Measurements from ENCODE around the gene SESN1. TPM values are rescaled to one million over a fixed set of nuclear protein-coding genes. Genes with fewer than 3 reads are reported as not detected.

The SESN1 gene
- polyA plus RNA-seq, 1 experiment = 9.1 TPM

- CTCF ChIA-PET = interaction anchor here (1.0 to 1.5 kb wide), 2 partner anchors 7 to 12 kb away, joined by 3 to 4 read pairs; no protein-coding TSS in a partner anchor
- POLR2A ChIA-PET = no interaction called here
- Histone ChIP-seq H3K27me3 (ENCODE audit: control insufficient read depth, insufficient read depth, low read length) (no peaks in the 10 kb centered on the region), H3K36me3 (ENCODE audit: control insufficient read depth, insufficient read depth, low read length) (no peaks in the 10 kb centered on the region), H3K4me3 (ENCODE audit: low read depth, low read length) (no peak overlapping the region)
- no peak for DNase-seq (ENCODE audit: low read depth)
- TF ChIP-seq, protein P1, sequence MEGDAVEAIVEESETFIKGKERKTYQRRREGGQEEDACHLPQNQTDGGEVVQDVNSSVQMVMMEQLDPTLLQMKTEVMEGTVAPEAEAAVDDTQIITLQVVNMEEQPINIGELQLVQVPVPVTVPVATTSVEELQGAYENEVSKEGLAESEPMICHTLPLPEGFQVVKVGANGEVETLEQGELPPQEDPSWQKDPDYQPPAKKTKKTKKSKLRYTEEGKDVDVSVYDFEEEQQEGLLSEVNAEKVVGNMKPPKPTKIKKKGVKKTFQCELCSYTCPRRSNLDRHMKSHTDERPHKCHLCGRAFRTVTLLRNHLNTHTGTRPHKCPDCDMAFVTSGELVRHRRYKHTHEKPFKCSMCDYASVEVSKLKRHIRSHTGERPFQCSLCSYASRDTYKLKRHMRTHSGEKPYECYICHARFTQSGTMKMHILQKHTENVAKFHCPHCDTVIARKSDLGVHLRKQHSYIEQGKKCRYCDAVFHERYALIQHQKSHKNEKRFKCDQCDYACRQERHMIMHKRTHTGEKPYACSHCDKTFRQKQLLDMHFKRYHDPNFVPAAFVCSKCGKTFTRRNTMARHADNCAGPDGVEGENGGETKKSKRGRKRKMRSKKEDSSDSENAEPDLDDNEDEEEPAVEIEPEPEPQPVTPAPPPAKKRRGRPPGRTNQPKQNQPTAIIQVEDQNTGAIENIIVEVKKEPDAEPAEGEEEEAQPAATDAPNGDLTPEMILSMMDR (IDR thresholded peaks at IDR 0.05; ENCODE audit: insufficient read depth, low read depth, low read length) = no peak
Measured at GRCh38 chr6:109051301-109052017, 43.2 kb downstream of the SESN1 start.

DNA sequence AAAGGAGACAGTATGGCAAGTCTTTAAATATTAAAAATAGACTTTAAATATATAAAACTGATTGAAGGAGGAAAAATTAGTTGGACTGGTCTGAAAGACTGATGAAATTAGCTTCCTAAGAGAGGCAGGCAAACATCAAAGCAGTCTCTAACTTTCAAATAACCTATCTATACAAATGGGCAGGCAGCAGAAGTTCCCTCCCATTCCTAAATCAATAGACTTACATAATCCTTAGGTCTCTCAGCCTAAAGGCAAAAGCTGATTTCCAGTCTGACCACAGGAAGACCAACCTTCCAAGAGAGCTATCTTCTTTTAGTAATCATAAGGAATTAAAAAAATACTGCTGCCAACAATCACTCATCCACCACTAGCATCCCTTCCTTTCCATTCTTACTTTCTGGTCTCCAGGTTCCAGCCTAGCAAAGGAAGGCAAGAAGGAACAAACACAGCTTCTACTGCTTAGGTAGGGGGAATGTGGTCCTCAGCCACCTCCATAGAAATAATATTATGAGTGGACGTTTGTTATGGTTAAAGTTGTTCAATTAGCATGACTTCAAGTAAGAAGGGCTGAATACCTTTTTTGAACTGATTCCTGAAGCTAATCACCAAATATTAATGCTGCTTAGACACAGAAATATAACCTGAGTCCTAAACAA lies 44.1 kb downstream of the SESN1 start:
- DNase-seq (ENCODE audit: low read depth) = no peak
- ChIA-PET CTCF (interaction anchor here (1.0 to 1.8 kb wide), 3 partner anchors 8 to 14 kb away, joined by 3 to 5 read pairs (median 4); no protein-coding TSS in a partner anchor), POLR2A (no interaction called here)
- H3K27me3 ChIP-seq (ENCODE audit: control insufficient read depth, insufficient read depth, low read length) = no peaks in the 10 kb centered on the region
- H3K36me3 ChIP-seq (ENCODE audit: control insufficient read depth, insufficient read depth, low read length) = no peaks in the 10 kb centered on the region
- no peak overlapping the region for H3K4me3 ChIP-seq (ENCODE audit: low read depth, low read length)
- TF ChIP-seq, protein P1 (IDR thresholded peaks at IDR 0.05; ENCODE audit: insufficient read depth, low read depth, low read length) = no peak

DNA sequence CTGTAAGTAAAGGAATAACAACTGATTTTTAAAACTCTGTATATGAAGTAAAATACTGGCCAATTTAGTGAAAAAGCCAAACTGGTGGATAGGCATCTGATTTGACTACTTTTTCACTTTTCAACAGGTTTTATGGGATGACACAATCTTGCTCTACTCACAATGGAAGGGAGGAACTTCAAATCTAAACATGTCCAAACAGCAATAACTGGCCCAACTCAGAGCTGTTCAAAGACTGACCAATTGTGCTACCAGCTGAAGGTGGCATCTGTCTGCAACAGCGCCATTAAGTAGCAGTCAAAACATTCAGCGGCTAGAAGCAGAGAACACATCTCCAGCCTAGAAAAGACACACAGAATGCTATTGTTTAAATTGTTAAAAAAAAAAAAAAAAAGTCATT lies 44.6 kb downstream of the SESN1 start:
- CTCF ChIA-PET = interaction anchor here (0.6 to 1.8 kb wide), 3 partner anchors 9 to 429 kb away, joined by 3 to 5 read pairs (median 4); no protein-coding TSS in a partner anchor
- no peak for DNase-seq (ENCODE audit: low read depth)
- Histone ChIP-seq H3K27me3 (ENCODE audit: control insufficient read depth, insufficient read depth, low read length) (no peaks in the 10 kb centered on the region), H3K4me3 (ENCODE audit: low read depth, low read length) (no peak overlapping the region), H3K36me3 (ENCODE audit: control insufficient read depth, insufficient read depth, low read length) (no peaks in the 10 kb centered on the region)
- TF ChIP-seq, protein P1 (IDR thresholded peaks at IDR 0.05; ENCODE audit: insufficient read depth, low read depth, low read length) = no peak
- POLR2A ChIA-PET = no interaction called here

DNA sequence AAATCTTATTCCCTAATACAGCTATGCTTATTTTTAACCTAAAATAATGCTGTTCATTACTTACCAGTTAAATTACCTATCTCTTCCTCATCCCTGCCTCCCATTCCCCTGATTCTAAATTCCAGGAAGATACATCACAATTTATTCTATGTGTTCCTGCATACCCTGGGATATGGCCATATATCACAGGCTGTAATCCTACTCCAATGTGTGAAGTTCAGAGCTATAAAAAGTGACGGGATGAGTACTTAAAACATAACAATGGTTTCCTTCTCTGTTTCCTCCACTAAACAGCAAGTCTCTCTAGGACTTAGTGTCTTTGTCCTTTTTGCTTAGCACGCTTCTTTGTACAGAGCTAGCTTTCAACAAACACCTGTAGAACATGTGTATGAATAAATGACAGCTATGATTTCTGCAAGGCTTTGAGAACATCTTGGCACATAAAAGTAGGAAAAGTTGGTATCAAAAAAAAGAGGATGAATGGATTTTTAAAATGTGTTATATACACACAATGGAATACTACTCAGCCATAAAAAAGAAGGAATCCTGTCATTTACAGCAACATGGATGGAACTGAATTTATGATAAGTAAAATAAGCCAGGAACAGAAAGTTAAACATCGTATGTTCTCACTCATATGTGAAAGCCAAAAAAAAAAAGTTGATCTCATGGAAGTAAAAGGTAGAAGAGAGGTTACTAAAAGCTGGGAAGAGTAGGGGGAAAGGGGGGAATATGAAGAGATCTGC lies 45.8 kb downstream of the SESN1 start:
- ChIA-PET POLR2A (no interaction called here), CTCF (interaction anchor here (1.5 to 1.8 kb wide), 2 partner anchors 13 to 24 kb away, joined by 3 to 5 read pairs; no protein-coding TSS in a partner anchor)
- no peak for DNase-seq (ENCODE audit: low read depth)
- Histone ChIP-seq H3K36me3 (ENCODE audit: control insufficient read depth, insufficient read depth, low read length) (no peaks in the 10 kb centered on the region), H3K27me3 (ENCODE audit: control insufficient read depth, insufficient read depth, low read length) (no peaks in the 10 kb centered on the region), H3K4me3 (ENCODE audit: low read depth, low read length) (no peak overlapping the region)
- TF ChIP-seq, protein P1 (IDR thresholded peaks at IDR 0.05; ENCODE audit: insufficient read depth, low read depth, low read length) = no peak

DNA sequence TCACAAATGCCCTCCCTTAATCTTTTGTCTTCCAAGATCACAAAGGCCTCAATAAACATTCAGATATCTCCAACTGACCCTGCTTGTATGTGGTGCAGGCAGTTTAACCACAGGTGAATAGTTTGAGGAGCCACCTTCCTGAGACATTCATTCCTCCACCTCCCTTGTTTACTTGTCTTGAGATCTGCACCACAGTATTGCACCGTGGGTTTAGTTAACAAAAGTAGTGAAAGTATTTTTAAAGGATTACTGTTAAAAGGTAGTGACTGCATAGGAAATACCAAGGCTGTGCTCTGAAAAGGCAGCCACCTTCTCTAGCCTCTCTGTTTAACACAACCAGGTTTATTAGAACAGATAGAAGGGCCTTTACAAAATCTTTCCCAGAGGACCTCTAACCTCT lies 46.5 kb downstream of the SESN1 start:
- Histone ChIP-seq H3K36me3 (ENCODE audit: control insufficient read depth, insufficient read depth, low read length) (no peaks in the 10 kb centered on the region), H3K27me3 (ENCODE audit: control insufficient read depth, insufficient read depth, low read length) (no peaks in the 10 kb centered on the region), H3K4me3 (ENCODE audit: low read depth, low read length) (no peak overlapping the region)
- TF ChIP-seq, protein P1 (IDR thresholded peaks at IDR 0.05; ENCODE audit: insufficient read depth, low read depth, low read length) = no peak
- ChIA-PET CTCF (interaction anchor here (1.5 kb wide), 1 partner anchor 25 kb away, joined by 3 read pairs; no protein-coding TSS in a partner anchor), POLR2A (no interaction called here)
- no peak for DNase-seq (ENCODE audit: low read depth)
